GM23338 (cell line): ENCODE results near the gene MPIG6B. TPM values are rescaled to one million over a fixed set of nuclear protein-coding genes. Genes with fewer than 3 reads are reported as not detected.

Experiments used
- ATAC-seq: fragments of 200-7000 bp; cut with Tn5 transposase; 3 replicates; pipeline ENCODE4 v1.9.1; 2020
- DNase-seq: peaks from one replicate; pipeline ENCODE4 v3.0.0-alpha.2; 2015; ENCODE audit warnings: low spot score
- H2AFZ ChIP-seq: fragments of 200-600 bp; sonication (generic); 2 replicates; pipeline ENCODE4 v1.8.0; 2016; ENCODE audit warnings: antibody characterized with exemption, mild to moderate bottlenecking, moderate library complexity
- H3F3A ChIP-seq: fragments of 200-600 bp; sonication (generic); replicated peaks from 2 replicates; pipeline ENCODE4 v1.8.0; 2017; ENCODE audit warnings: antibody characterized with exemption, mixed run types, low read depth
- H3K27ac ChIP-seq: fragments of 200-600 bp; sonication (generic); 2 replicates; pipeline ENCODE4 v1.6.1; 2016; ENCODE audit warnings: low read depth
- H3K27me3 ChIP-seq: fragments of 200-600 bp; sonication (generic); 2 replicates; pipeline ENCODE4 v1.8.0; 2016; ENCODE audit warnings: mild to moderate bottlenecking, mixed run types, moderate library complexity; ENCODE audit not compliant: insufficient read depth
- H3K36me3 ChIP-seq: fragments of 200-600 bp; sonication (generic); 2 replicates; pipeline ENCODE4 v1.8.0; 2016; ENCODE audit warnings: mild to moderate bottlenecking; ENCODE audit not compliant: insufficient read depth
- H3K4me1 ChIP-seq: fragments of 200-600 bp; sonication (generic); 2 replicates; pipeline ENCODE4 v1.8.0; 2016; ENCODE audit warnings: mild to moderate bottlenecking, moderate library complexity; ENCODE audit not compliant: insufficient read depth
- H3K4me2 ChIP-seq: fragments of 200-600 bp; sonication (generic); 2 replicates; pipeline ENCODE4 v1.7.1; 2017; ENCODE audit warnings: mixed run types
- H3K4me3 ChIP-seq: fragments of 200-600 bp; sonication (generic); 2 replicates; pipeline ENCODE4 v1.6.1; 2016; ENCODE audit warnings: mixed run types
- H3K79me2 ChIP-seq: fragments of 200-600 bp; sonication (generic); replicated peaks from 2 replicates; pipeline ENCODE4 v1.8.0; 2017; ENCODE audit warnings: mild to moderate bottlenecking; ENCODE audit not compliant: insufficient read depth
- H3K9me2 ChIP-seq: fragments of 200-600 bp; sonication (generic); 2 replicates; pipeline ENCODE4 v1.8.0; 2017; ENCODE audit not compliant: insufficient read depth
- H4K20me1 ChIP-seq: fragments of 200-600 bp; sonication (generic); replicated peaks from 2 replicates; pipeline ENCODE4 v1.8.0; 2017; ENCODE audit warnings: mild to moderate bottlenecking; ENCODE audit not compliant: insufficient read depth
- H3K27ac Mint-ChIP-seq: 2 replicates; pipeline ENCODE4 v1.8.0; 2020; ENCODE audit warnings: inconsistent platforms, mild to moderate bottlenecking, moderate library complexity, mixed read lengths
- H3K27me3 Mint-ChIP-seq: 3 replicates; pipeline ENCODE4 v1.8.0; 2022; ENCODE audit warnings: low read depth, mild to moderate bottlenecking, moderate library complexity, mixed read lengths, inconsistent platforms; ENCODE audit not compliant: insufficient read depth, poor library complexity
- H3K36me3 Mint-ChIP-seq: 3 replicates; pipeline ENCODE4 v1.8.0; 2021; ENCODE audit warnings: low read depth, mild to moderate bottlenecking, inconsistent platforms, moderate library complexity, mixed read lengths
- H3K4me1 Mint-ChIP-seq: 3 replicates; pipeline ENCODE4 v1.8.0; 2020; ENCODE audit warnings: mild to moderate bottlenecking, inconsistent platforms, mixed read lengths
- H3K4me3 Mint-ChIP-seq: 3 replicates; pipeline ENCODE4 v1.8.0; 2021; ENCODE audit warnings: moderate library complexity, mild to moderate bottlenecking, inconsistent platforms, mixed read lengths
- H3K9me3 Mint-ChIP-seq: 3 replicates; pipeline ENCODE4 v1.8.0; 2020; ENCODE audit warnings: moderate library complexity, mild to moderate bottlenecking, inconsistent platforms, mixed read lengths
- CREB1 ChIP-seq: fragments of 250-450 bp; sonication (Bioruptor Pico); IDR thresholded peaks from 2 replicates; pipeline ENCODE4 v1.5.0; 2020; ENCODE audit warnings: low read depth, mild to moderate bottlenecking, moderate library complexity
- CTCF ChIP-seq, 2 experiments: fragments of 200-600 bp in 1 of 2; sonication (generic) in 1 of 2; conservative IDR thresholded peaks; 2 replicates each; pipeline versions ENCODE4 v1.5.1 to v1.6.1; 2016 to 2017; ENCODE audit warnings: antibody characterized with exemption in 2 of 2, low read depth in 2 of 2, mild to moderate bottlenecking in 2 of 2, moderate library complexity in 1 of 2
- ETS1 ChIP-seq: IDR thresholded peaks from 2 replicates; pipeline ENCODE4 v1.6.1; 2016; ENCODE audit warnings: antibody characterized with exemption
- EZH2 ChIP-seq: fragments of 200-600 bp; sonication (generic); IDR thresholded peaks from one replicate; pipeline ENCODE4 v1.8.0; 2017; ENCODE audit warnings: antibody characterized with exemption, mild to moderate bottlenecking, low read depth; ENCODE audit not compliant: unreplicated experiment
- EZH2phosphoT487 ChIP-seq: fragments of 200-600 bp; sonication (generic); IDR thresholded peaks from one replicate; pipeline ENCODE4 v1.8.1; 2018; ENCODE audit warnings: antibody characterized with exemption; ENCODE audit not compliant: unreplicated experiment
- JUNB ChIP-seq: IDR thresholded peaks from one replicate; pipeline ENCODE4 v1.6.1; 2016; ENCODE audit warnings: antibody characterized with exemption; ENCODE audit not compliant: unreplicated experiment
- NANOG ChIP-seq: IDR thresholded peaks from 2 replicates; pipeline ENCODE4 v1.6.1; 2016; ENCODE audit warnings: antibody characterized with exemption, borderline replicate concordance
- POLR2AphosphoS5 ChIP-seq: IDR thresholded peaks from 2 replicates; pipeline ENCODE4 v1.6.1; 2016; ENCODE audit warnings: antibody characterized with exemption, low read depth
- STAT1 ChIP-seq: IDR thresholded peaks from one replicate; pipeline ENCODE4 v1.6.1; 2016; ENCODE audit warnings: antibody characterized with exemption; ENCODE audit not compliant: unreplicated experiment
- ZNF114 ChIP-seq: fragments of 250-450 bp; sonication (Bioruptor Pico); IDR thresholded peaks from 2 replicates; pipeline ENCODE4 v1.5.0; 2020; ENCODE audit warnings: mild to moderate bottlenecking, moderate library complexity
- ZNF331 ChIP-seq: fragments of 250-450 bp; sonication (Bioruptor Pico); IDR thresholded peaks from 2 replicates; pipeline ENCODE4 v1.5.0; 2020; ENCODE audit warnings: low read depth, mild to moderate bottlenecking, moderate library complexity
- polyA plus RNA-seq: library from polyadenylated mRNA; unstranded; fragments of >200 nt; fragmentation: Nextera tagmentation; extraction: Ambion mirVana; gene quantifications from 2 replicates; pipeline ENCODE4 v1.2.1, GENCODE V29; 2016
- total RNA-seq: library from RNA; depleted of rRNA; stranded (reverse); fragments of >200 nt; shearing (Covaris generic); gene quantifications from 2 replicates; pipeline ENCODE4 v1.2.3, GENCODE V29; 2014

Gene MPIG6B
- total and polyA plus RNA-seq, 2 experiments from 2014 or later = 0.13 TPM; not detected in 1

- peak overlapping the region; percentile 11; the same call in 1 of the 2 replicates for H3K27ac Mint-ChIP-seq
- no peak overlapping the region for H3K27ac ChIP-seq
- no peak overlapping the region; the same call in 2 of the 3 replicates for H3K4me3 Mint-ChIP-seq
These were observed 4.2 kb upstream of the MPIG6B start for GRCh38 chr6:31719001-31719400.

DNA sequence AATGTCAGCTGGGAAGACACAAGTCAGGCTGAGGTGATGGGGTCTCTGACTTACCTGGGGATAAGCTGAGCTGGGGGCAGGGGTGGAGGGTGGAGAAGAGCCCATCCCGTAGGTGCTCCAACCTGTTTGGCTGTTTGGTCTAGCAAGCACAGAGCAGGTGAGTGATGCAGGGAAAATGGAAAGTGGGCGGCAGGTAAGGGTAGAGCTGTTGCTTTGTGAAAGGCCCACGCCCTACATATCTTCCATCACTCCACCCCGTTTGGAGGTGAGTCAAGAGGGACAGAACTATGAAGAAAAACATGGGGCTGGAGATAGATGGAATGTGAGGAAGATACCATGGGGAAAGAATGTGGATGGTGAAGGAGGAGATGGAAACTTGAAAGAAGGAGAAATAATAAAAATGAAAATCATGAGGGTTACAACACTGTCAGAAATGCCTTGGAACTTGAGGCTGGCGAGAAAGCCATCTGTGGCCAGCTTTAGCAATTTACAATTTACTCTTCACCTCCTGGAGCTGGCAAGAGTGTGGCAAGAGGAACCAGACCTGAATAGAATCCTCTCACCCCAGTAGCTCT, 2.9 kb upstream of the MPIG6B start:
- no peak overlapping the region for H3K4me2 ChIP-seq
- no peaks in the 10 kb centered on the region for H3K79me2 ChIP-seq
- Mint-ChIP-seq H3K4me3 (no peak overlapping the region), H3K9me3 (no peaks in the 10 kb centered on the region), H3K27me3 (peaks cover 14% of the 10 kb centered on the region), H3K36me3 (no peaks in the 10 kb centered on the region; the same call in 2 of the 3 replicates), H3K27ac (no peak overlapping the region), H3K4me1 (peaks cover 21% of the 10 kb centered on the region)
- H3K9me2 ChIP-seq = no peaks in the 10 kb centered on the region
- H3K4me1 ChIP-seq = peaks cover 14% of the 10 kb centered on the region
- ATAC-seq (no peak), DNase-seq (no peak)
- H3K27ac ChIP-seq = no peak overlapping the region
- no peaks in the 10 kb centered on the region for H3F3A ChIP-seq
- no peak overlapping the region for H3K4me3 ChIP-seq
- no peaks in the 10 kb centered on the region for H3K27me3 ChIP-seq
- TF ChIP-seq ZNF114 (CRISPR knock-in tag) = no peak
- TF ChIP-seq JUNB = no peak
- H4K20me1 ChIP-seq = no peaks in the 10 kb centered on the region
- no peaks in the 10 kb centered on the region for H3K36me3 ChIP-seq
- H2AFZ ChIP-seq = no peak overlapping the region

More at GRCh38 chr6:31719001-31719400, 4.2 kb upstream of the MPIG6B start:
- Histone ChIP-seq H3K9me2 (no peaks in the 10 kb centered on the region), H3K79me2 (no peaks in the 10 kb centered on the region), H3K36me3 (no peaks in the 10 kb centered on the region), H3F3A (no peaks in the 10 kb centered on the region), H3K4me1 (peaks cover 25% of the 10 kb centered on the region), H3K27me3 (no peaks in the 10 kb centered on the region), H2AFZ (peak overlapping the region; percentile 38; the same call in 1 of the 2 replicates), H4K20me1 (no peaks in the 10 kb centered on the region), H3K4me2 (peak overlapping the region; percentile 41; the same call in 1 of the 2 replicates), H3K4me3 (no peak overlapping the region)
- Mint-ChIP-seq H3K36me3 (no peaks in the 10 kb centered on the region; the same call in 2 of the 3 replicates), H3K27me3 (peaks cover 15% of the 10 kb centered on the region), H3K4me1 (peaks cover 29% of the 10 kb centered on the region), H3K9me3 (no peaks in the 10 kb centered on the region)
- ATAC-seq = no peak
- TF ChIP-seq EZH2phosphoT487 (no peak), CREB1 (CRISPR knock-in tag) (no peak), CTCF (conservative IDR thresholded peaks at IDR 0.05; ENCODE audit: low read depth in 2 of 2) (no peak), POLR2AphosphoS5 (no peak), ETS1 (no peak), JUNB (no peak), STAT1 (no peak), ZNF331 (CRISPR knock-in tag) (no peak), ZNF114 (CRISPR knock-in tag) (no peak), NANOG (no peak), EZH2 (no peak)
- no peak for DNase-seq
